Measurements from ENCODE around the gene MYCL.
A peak's percentile ranks its signal among the peaks of the same experiment; 100 is the strongest.

Gene MYCL, protein sequence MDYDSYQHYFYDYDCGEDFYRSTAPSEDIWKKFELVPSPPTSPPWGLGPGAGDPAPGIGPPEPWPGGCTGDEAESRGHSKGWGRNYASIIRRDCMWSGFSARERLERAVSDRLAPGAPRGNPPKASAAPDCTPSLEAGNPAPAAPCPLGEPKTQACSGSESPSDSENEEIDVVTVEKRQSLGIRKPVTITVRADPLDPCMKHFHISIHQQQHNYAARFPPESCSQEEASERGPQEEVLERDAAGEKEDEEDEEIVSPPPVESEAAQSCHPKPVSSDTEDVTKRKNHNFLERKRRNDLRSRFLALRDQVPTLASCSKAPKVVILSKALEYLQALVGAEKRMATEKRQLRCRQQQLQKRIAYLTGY

DNA sequence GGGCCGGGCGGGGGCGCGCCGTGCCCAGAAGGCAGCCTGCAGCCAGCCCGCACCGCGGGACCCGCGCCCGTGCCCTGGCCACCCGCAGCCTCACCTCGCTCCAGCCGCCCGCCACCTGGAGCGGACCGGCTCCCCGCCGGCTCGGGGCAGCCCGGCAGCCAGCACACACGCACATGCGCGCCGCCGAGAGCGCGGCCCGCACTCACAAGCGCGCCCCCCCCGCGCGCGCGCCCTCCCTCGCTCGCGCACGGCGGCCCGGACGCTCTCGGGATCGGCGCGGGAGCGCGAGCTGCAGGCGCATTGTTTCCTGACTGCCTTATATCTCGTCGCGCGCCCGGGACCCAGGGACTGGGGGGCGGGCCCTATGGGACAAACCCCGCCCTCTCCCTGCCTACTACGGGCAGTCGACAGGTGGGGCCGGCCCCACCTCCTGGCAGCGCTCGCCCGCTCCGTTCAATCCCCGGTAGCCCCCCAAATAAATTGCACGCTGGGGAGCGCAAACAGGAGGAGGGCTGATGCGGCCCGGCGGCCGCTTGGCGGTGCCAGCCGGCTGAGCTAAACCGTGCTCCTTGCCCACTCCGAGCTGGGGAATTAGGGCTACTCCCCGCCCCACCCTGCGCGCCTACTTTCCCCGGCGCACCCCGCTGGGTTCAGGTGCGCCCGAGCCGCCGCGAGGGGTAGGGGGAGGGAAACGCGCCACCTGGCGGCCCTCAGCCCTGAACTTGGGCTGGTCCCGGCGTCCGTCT lies at the start of gene MYCL:
MYCL (minus strand) TSS at position 204 of the 746 bp plus-strand sequence. CDS start 483 bp downstream, outside the sequence.
- DNase-seq, result peak; percentile 80 to 85

DNA sequence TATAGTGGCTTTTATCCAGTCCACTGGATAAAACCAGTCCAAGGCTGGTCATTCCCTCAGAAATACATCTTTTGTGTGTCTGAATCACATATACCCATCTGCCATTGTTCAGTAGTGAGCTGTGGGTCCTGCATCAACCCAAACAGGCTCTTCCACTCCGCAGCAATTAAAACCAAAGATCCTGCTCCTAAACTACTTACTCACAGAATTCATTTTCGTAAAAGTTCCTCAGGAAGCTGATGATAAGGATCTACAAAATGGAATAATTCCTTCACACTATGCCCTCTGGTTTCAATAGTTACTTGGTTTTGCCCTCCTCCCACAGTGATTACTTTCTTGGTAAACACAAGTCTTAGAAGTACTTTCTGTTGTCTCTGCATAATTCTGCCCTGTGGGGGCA lies 48.2 kb upstream of the MYCL start:
- DNase-seq, result no peak

DNA sequence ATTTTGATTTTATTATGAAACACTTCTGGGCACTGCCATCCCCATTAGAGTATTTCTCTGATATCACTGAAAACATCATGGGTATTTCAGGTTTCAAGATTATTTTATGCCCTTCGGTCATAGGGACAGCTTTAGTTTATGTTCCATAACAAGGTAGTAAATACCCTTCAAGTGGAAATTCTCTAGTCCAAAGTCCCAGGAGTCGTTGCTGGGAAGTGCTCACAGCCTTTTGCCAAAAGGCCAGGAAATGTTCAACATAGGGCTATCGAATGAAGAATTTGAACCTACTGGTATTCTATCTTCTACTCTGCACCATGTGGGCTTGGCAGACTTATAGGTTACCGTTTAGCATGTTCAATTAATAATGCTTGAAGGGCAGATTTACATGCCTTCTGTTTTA lies 45.5 kb upstream of the MYCL start:
- DNase-seq, result no peak

DNA sequence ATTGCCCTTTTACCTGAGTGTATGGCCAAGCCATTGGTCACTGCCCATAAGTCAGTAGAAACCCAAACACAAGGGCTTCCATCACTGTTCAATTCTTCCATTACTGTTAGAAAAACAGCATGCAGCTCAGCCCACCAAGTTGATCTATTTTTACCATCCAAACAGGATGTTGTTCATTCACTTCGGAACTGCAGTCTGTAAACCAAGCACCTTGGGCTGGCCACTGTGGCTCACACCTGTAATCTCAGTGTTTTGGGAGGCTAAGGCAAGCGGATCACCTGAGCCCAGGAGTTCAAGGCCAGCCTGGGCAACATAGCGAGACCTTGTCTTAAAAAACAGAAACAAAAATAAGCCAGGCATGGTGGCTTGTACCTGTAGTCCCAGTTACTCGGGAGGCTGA lies 44.5 kb upstream of the MYCL start:
- DNase-seq, result no peak

DNA sequence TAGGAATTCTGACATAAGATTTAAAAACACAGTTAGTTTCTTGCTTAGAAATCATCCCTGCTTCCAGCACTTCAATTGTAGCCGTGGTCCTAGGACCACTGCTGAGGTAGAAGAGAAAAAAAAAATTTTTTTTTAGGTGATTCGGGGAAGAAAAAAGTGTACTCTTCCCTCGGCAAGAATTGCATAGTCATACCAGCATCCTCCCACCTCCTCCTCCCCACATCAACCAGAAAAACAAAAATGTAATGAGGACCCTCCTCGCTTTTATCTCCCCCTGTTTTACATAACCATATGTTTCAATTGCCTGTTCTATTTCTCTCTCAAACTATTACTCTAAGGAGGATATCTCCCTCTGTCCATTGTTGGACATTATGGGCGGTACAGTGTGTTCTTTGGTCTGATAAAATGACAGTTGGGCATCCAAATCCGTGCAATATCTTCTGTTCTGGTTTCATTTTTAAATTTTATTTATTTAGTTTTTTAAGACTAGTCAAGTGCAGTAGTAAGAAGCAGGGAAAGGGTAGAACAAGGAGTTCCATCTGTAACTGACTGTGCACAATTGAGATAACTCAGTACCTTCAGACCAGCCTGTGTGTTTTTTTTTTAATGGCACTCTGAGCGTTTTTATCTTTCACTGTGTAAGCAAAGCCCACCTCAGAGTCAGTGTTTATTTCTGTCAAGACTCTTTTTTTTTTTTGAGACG lies 42.8 kb upstream of the MYCL start:
- no peak for DNase-seq

DNA sequence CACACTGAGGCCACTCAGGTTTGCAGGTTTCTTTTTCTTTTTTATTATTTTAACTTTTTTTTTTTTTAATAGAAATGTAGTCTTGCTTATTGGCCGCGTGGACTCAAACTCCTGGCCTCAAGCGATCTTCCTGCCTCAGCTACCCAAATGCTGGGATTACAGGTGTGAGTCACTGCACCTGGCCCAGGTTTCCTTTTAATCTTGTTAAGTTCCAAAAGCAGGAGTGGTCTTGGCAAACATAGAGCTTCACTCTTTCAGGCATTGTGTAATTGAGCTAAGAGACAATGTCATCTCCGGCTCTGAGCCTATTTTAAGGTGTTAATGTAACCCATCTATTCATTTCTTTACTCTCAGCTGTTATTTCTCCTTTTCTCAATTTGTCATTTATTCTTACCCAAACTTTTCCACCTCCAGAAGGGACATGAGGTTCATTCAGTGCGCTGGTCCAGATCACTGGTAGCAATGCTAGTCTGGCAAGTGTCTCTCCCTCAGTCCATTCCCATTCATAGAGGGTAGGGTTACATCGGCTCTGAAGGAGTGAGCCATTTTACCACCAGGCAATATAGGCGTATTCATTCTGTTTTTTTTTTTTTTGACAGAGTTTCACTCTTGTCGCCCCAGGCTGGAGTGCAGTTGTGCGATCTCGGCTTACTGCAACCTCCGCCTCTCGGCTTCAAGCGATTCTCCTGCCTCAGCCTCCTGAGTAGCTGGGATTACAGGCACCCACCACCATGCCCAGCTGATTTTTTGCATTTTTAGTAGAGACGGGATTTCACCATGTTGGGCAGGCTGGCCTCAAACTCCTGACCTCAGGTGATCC lies 42.0 kb upstream of the MYCL start:
- no peak for DNase-seq

DNA sequence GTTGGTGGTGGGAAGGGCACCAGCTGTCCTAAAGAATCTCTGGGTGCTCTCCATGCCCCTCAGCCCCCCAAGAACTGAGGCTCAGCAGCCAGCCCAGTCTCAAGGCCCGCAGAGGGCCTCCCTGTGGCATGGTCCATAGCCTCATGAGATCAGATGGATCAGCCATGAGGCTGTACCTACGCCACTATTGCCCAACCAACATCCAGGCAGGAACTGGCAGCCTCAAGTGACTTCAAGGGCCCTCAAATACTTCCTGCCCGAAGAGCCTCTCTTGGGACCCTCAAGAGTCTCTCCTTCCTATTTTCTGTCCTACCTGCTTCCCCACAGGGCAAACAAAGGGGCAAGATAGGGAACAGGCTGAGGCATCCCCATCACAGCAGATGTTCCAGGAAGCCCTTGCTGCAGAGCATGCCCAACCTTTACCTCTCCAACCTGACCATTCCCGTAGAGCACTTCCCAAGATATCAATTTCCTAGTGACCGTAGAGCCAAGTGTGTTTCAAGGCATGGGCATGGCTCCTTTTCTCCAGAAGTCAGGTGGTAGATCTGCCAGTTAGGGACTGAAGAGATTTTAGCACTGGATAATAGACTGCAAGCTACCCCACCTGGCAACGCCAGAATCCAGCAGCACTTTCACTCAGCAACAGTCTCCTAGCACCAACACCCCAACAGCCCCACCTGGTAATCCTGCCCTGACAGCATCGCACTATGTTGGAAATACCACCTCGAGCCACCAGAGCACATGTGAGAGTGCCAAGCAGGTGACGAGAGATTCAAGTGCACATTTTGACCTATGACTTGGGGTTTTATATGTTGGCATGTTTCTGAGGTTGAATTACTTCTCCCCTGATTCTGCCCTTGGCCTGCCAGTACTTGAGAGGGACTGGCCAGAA lies 39.5 kb upstream of the MYCL start:
- no peak for DNase-seq

DNA sequence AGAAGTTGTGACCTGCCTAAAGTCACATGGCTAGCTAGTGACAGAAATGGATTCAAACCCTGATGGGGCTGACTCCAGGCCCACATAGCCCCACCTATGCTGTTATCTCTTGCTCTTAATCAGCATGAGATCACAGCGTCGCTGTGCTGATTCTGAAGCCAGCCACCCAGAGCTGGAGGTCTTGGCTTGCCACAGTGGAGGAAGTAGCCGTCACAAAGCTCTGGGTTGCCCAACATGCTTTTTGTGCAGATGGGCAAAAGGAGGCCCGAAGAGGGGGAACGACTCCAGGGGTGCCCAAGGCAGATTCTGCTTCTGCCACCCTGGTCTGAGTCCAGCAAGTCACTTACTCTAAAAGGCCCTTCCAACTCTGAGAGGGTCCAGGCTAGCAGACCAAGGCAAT lies 38.5 kb upstream of the MYCL start:
- DNase-seq, result no peak

DNA sequence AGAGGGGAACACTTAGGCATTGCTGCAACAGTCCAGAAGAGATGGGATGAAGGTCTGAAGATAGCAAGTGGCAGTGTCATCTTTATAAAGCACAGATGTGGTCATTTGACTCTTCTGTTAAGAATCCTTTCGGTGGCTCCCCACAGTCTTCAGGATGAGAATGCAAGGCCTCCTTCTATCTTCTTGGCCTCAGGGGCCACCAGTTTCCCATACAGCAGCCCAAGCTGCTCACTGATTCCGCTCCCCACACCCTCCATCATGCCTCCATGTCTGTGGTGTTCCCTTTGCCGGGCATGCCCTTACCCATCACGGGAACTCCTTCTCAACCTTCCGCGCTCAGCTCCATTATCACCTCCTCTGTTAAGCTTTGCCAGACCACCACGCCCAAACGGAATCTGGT lies 37.1 kb upstream of the MYCL start:
- DNase-seq, result no peak

DNA sequence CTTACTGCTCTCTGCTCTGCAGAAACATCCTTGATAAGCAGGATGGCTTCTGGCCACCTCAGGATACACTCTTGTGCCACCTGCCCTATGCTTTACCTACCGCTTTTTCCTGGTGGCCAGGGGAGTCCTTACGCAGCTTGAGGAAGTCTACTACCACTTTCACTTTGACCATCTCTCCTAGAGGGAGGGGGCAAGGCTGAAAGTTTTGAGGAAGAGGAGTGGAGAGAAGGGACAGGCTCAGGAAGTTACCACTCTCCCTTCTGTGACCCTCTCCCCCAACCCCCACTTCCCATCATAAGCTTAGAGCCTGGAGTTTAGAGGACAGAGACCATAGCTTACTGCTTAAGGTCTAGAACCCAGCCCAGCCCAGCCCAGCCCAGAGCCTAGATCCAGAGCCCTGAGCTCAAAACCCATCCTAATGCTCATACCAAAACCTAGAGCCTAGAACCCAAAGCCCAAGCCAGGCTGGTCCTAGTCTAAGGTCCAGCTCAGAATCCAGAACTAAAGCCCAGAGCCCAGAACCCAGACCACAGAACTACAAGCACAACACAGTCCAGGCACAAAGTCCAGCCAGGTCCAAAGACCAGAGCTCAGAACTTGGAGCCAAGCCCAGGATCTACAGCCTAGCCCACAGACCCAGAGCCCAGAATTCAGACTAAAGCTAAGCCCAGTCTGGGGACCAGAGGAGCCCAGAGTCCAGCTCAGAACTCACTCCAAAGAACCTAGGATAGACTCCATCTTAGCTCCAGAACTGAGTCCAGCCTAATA lies 35.2 kb upstream of the MYCL start:
- DNase-seq, result no peak

DNA sequence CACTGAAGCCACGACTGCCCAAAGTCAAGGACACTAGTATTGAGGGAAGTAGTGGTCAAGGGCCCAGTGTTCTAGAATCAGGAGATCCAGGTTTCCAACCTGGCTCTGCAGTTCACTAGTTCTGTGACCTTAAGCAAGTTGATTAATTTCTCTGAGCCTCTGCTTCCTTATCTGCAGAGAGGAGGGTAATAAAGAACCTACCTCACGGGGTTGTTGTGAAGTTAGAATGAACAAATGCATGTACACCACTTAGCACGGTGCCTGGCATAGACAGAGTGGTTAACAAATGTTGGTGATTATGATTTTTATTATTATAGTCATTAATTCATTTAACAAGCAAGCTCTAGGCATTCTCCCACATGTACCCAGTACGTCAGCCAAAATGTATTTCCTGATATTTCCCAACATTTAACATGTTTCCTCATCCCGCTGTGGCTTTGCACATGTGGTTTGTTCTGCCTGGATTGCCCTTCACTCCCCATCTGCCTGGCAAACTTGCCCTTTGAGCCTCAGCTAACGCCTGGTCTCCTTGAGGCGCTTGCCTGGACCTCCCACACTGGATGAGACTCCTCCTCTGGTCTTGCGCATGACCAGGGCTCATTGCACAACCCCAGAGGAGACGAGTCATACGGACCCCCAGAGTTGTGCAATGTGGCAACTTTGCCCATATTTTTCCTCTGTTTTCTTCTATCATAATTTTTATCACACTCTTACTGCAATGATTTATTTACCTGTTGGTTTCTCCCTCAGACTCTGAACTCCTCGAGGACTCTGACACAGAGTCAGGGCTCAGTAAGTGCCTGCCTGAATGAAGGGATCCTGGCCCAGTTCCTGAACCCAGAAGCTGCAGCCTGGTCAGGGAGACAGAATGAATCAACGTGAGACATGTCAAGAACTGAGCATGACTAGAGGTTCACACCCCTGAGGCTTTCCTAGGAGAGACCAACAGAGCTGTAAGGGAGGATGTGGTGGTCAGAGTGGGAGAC lies 32.5 kb upstream of the MYCL start:
- no peak for DNase-seq

DNA sequence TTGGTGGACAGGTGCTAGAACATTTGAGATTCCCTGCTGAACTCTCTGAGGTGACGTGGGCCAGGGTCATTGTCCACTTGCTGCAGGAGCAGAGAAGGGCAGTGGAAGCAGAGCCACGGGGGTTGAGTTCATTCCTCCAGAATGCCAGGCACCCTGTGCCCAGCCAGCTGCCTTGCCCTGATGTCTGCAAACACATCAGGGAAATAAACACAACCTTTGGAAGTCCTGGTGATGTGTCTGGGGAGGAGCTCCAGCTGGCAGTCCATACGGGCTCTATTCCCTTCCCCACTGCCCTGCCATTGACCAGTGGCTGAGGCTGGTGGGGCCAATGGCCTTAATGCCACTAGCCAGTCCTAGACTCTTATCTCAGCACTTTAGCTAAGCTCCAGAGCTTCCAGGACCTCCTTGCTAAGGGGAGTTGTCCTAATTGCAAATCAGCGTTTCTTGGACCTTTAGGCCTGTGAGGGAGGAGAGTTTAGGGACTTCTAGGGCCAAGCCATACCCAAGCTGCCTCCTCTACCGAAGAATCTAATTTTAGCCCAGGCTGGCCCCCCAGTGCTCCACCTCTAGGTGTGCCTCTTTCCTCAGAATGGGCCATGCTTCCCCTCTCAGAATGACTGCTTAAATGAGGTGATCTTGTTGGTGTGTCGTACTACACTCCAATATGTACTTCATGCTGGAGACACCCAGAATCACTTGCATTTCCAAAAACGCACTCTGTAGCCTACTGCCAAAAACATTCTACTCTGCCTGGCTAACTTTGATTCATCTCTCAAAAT lies 27.3 kb upstream of the MYCL start:
- no peak for DNase-seq

DNA sequence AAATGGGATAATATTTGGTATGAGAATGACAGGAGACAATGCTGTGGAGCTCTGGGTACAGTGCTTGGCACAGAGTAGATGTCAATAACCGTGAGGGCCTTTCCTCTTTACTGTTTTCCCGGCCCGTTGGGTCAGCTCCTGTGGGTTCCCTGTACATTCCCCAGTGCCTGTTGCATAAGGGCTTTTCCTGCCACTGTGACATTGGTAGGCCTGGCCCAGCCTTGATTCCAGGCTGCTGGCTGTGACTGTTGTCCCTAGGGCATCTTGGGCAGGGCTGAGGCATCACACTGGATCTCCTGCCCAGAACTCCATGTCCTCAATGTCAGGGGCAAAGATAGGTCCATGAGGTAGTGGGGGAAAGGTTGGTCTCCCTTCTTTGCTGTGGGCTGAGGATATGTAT lies 25.8 kb upstream of the MYCL start:
- no peak for DNase-seq

DNA sequence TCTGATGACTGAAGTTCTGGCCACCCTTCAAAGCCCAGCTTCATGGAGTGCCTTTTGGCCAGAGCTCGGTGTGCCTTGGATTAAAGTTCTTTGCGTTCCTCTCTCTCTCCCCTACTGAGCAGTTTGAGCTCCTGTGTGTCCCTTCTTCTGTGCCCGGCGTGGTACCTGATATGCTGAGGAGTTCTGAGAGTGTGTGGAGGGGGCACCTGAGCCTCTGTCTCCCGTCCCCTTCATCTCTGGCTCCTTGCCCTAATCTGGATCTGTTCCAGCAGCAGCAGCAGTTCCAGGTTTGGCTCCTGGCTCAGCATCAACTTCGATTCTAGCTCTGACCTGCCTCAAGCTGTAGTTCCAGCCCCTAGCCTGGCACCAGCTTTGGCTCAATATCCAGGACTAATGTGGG lies 25.1 kb upstream of the MYCL start:
- DNase-seq, result no peak

DNA sequence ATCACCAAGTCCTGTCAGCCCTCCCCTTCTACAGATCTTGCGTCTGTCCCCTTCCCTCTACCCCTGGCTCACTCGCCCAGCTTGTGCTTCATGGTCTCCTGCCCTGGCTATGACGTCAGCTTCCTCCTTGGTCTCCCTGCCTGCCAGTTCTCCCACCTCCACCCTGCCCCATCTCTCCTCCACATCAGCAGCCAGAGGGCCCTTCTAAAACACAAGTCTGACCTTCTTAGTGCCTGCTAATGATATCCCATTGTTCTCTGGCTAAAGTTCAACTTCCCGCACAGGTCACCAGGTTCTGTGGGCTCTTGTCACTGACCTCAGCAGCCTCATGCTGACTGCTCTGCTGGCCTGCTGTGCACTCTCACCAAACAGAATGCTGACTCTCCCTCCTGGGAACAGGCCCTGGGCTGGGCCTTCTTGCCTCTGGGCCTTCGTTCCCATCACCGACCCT lies 24.7 kb upstream of the MYCL start:
- DNase-seq, result no peak

DNA sequence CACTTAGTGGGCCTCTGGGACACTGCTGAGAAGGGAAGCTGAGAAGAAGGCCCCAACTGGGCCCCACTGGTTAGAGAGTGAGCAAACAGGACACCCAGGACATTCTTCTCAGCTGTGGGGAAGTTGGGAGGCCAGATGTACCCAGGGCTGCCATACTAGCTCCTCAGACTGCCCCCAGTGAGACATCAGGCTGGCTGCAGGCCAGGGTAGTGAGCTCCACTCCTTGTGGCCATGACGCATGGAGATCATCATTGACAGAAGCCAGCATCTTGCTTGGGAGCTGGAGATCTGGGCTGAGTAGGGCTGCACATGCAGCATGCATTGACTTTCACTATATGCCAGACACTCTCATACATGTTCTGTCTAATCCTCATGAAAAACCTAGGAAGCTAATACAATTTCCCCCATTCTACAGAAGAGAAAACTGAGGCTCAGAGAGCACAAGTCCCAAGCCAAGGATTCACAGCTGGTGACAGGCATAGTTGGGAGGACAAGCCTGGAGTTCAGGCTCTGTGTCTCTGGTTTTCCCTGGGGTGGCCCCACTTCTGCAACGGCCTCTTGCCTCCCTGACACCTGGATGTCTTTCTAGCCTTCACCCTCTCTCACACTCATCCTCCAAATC lies 24.1 kb upstream of the MYCL start:
- no peak for DNase-seq

DNA sequence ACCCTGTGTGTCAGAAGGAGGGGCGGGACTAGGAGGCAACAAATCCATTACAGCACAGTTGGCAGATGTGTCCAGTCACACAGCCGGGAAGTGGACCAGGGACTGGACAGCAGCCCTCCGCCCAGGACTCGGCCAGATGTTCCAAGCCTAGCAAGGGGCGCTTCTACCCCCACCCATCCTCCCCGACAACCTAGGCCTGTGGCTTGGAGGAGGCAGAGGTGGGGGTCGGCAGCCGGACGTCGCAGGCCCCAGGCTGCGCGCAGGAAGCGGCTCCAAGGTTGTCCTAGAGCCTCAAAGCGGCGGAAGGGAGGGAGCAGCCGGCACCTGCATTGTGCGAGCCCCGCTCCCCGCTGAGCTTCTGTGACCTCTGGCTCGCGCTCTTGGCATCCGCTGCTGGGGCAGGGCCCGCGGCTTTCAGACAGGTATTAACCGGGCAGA lies 20.6 kb upstream of the MYCL start:
- DNase-seq, result no peak

DNA sequence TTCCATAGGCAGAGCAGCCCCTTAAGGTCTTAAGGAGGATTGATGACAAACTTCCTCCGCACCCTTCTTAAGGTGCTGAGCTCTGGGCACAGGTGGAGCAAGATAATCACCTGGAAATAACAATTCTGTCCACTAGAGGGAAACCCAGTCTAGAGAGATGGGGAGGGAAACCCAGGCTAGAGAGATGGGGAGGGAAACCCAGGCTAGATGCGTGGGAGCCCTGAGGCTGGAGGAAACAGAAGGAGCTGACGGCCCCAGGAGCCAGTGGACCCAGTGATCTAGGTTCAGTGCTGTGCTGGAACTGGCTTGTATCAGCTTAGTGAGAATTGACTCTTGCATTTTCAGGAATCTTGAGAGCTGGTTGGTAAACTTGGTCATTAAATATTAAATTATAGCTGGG lies 17.8 kb upstream of the MYCL start:
- DNase-seq, result peak; percentile 46 to 59
